ENCODE measurements around the gene LDLRAD3.

The LDLRAD3 gene

DNA sequence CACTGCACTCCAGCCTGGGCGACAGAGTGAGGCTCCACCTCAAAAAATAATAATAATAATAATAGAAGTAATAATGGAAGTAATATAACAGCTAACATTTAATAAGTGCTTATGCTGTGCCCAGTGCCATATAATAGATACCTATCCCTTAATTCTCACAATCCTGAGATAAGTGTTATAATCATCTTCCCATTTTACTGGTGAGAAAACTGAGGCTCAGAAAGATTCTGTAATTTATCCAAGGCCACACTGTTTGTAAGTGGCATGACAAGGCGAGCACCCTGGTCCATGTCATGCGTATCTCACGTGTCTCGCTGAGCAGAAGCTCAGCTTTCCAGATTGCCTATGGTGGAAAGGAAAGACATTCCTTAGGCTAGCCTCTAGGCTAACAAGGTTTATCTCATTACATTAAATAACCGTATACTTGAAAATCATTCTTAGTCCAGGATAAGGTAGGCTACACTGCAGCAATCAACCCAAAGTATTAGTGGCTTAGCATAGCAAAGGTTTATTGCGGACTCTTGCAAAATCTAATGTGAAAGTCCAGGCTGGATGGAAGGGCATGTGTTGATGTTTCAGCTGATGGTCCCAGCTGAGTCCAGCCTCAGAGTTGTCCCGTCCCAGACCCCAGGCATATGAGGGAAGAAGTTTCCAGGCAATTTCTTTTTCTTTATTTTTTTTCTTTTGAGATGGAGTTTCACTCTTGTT is 15.0 kb upstream of the LDLRAD3 start:
- DNase-seq = no peak

DNA sequence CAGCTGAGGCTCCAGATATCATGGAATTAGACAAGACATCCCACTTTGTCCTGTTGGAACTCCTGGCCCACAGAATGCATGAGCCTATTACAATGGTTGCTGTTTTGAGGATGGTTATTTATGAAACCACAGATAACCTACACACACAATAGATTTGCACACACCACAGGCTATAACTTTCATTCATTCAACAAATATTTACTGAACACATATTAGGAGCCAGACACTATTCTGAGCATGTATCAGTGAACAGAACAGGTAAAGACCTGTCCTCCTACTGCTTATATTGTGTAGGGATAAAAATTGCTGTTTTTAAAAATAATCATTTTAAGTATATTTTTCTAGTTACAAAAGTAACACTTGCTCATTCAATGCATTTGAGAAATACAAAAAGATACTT is 13.4 kb upstream of the LDLRAD3 start:
- DNase-seq = no peak

DNA sequence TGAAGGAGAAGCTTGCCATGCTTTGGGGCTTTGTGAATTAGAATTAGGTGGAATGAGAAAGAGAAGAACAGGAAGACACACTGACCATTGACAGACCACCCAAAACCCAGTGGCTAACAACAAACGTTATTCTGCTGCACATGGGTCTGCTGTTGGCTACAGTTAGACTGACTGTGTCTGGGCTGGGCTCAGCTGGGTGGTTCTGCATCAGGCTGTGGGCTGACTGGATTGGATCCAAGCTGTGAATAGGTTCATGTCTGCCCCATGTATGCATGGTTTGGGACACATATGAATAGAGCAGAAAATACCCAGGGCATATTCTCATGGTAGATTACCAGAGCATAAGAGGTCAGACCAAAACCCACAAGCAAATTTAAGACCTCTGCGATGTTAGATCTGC is 11.7 kb upstream of the LDLRAD3 start:
- DNase-seq = no peak

DNA sequence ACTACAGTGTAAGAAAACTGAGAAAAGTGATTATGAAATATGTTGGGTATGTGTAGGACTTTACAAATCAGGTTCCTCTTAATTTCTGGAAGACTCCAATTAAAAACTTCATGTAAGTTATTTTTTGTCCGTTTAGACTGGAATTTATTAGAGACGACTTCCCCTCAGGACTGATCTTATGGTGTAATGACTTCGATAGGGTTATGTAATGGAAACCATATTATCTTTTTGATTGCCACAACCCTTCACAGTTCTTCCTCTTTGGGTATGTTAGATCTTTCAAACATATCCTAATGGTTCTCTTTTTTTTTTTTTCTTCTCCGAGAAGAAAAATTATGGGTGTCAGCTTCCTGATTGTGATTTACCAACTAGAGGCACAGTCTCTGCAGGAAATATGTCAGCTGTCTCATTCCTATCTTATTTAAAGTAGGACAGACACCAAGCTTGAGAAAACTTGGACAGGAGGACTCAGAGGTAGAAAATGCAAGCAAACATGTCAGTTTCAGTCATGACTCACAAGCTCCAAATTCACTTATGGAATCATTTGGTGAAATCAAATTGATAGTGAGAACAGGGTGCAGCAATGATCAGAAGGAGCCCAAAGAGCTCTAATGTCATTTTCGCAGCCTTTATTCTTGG is 11.1 kb upstream of the LDLRAD3 start:
- DNase-seq = no peak

DNA sequence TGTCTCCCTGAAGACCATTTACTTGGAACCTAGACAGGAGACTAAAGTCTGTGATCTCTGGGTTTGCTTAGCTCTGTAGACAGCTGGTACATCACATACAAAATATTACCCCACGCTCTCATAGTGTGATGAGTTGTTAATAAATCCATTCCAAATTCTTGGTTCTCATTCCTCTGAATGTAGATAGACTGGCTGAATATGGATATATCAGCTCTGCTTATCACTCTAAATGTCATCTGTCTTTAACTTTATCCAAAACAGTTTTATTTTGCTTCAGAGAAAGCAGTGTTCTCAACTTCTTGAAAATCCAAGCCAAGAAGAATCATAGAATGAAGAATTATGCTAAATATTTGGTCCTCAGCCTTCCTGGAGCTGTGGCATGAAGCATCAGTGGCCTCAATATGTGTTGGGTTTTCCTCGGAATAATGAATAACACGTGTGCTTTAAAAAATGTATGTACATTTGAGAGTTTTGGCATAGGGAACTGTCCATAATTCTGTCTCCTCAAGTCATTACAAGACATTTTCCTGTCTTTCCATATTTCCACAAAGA is 10.5 kb upstream of the LDLRAD3 start:
- no peak for DNase-seq

DNA sequence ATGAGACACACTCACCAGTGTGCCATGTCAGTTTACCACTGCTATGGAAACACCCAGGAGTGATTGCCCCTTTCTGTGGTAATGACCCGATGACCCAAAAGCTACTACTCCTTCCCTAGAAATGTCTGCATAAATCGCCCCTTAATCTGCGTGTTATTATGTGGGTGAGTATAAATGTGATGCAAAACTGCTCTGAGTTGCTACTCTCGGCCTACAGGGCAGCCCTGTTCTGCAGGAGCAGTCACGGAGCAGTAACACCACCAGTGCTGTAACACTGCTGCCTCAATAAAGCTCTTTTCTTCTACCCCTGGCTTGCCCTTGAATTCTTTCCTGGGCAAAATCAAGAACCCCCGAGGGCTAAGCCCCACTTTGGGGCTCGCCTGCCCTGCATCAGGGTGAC is 9.6 kb upstream of the LDLRAD3 start:
- no peak for DNase-seq

DNA sequence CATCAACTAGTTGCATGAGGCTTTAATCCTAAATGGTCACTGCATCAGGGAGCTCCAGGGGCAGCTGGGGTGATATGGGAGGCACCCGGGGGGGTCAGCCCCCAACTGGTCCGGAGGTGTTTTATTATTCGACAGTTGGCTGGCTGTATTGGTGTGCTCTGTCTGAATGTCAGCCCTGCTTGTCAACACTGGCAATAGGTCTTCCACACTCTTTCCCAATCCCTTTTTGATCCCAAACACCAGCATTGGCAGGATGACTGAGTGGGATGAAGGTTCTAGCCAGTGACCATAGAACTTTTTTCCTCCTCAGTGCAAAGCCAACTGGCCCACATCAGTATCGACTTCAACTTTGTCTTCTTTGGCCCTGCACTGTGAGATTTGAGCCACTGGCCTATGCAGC is 8.9 kb upstream of the LDLRAD3 start:
- no peak for DNase-seq

DNA sequence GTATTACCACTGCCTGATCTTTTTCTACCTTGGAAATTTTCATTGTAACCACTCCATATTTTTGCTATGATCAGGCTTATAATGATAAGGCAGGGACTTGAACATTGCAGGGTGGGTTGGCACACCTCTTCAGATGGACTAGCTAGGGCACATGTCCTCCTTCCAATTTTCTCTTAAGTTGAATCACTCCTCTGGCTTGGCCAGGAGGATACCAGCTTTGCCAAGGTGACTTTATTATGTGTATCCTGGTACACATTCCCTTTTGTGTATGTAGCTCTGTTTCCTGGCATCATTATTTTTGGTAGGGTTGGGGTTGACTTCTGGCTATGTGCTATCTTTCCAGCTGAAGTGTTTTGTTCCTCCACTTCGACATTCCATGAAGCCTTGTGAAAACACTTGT is 8.5 kb upstream of the LDLRAD3 start:
- no peak for DNase-seq

DNA sequence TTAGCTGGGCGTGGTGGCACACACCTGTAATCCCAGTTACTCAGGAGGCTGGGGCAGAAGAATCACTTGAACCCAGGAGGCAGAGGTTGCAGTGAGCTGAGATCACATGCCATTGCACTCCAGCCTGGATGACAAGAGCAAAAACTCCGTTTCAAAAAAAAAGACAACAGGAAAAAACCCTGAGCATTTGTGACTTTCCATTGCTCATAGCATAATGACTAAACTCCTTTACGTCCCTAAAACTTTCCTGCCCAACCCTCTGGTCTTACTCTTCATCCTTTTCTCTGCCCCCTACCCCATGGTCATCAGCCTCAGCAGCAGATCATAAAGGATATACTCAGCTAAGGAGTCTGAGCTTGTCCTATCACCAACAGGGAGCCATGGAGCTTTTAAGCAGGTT is 6.8 kb upstream of the LDLRAD3 start:
- no peak for DNase-seq

DNA sequence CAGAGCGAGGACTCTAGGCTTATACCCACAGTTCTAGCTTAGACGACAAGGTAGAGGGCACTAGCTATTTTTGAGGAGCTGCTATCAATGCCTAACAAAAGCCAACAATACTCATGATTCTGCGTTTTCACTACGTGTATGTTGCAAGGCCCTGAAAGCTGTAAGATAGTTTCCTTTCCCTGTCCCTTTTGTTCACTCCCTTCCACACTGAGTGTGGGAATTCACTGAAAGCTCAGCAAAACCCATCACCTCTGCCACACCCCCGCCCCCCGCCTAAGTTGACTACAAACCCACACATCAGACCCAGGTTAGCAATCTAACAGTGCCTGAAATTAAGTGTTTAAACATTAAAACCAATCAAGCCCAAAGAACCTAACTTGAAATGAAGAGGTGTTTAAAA is 6.2 kb upstream of the LDLRAD3 start:
- DNase-seq = no peak

DNA sequence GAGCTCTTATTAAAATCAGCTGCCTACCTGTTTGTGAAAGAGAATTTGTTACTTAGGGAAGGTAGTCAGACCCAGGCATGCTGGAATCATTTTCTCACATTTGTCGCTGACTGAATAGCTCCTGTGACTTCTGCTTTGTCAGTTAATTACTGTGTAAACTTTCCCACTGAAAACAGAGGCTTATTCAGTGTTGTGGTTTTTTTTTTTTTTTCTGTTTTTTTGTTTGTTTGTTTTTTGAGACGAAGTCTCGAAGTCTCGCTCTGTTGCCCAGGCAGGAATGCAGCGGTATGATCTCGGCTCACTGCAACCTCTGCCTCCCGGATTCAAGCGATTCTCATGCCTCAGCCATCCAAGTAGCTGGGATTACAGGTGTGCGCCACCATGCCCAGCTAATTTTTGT is 5.6 kb upstream of the LDLRAD3 start:
- no peak for DNase-seq

DNA sequence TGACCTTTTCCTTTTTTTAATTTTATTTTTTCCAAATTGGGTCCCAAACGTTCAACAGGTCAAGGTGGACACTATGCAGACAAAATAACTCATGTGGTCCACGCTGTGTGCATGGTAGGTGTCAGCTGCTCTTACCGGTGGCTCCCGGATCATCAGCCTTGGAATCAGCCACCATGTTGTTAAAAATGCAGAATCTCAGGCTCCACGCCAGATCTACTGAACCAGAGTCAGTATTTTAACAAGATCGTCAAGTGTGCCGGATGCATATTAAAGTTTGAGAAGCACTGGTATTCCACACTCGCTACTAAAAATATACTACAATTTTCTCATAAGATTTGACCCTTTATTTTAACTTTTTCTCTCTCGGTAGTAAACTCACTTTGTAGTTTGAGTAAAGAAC is 553 bp upstream of the LDLRAD3 start:
- no peak for DNase-seq

DNA sequence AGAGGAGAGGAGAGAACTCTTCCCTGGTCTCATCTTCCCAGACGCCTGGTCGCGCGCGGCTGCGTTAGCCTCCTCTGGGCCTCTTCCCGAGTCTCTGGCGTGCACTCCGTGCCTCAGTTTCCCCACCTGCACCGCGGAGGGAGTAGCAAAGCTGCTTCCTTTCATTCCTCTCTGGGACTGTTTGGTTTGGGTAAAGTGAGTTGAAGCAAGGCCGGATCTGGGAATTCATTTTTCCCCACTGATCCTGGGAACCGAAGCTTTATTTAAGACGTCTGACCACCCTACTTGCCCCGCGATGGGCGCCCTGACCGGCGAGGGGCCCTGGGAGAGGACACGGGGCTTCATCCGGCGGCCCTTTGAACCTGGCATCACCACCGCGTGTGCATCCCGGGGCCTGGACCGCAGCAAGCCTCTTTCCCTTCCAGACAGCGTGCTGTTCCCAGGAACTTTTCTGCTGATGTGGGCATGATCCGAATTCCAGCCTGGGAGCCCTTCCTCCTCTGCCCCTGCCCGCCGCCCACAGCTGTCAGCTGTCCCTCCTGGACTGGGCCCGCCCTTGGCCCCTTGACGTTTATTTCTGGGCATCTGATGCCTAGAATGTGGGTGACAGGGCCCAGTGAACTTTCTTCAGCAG is 758 bp downstream of the LDLRAD3 start:
- no peak for DNase-seq

DNA sequence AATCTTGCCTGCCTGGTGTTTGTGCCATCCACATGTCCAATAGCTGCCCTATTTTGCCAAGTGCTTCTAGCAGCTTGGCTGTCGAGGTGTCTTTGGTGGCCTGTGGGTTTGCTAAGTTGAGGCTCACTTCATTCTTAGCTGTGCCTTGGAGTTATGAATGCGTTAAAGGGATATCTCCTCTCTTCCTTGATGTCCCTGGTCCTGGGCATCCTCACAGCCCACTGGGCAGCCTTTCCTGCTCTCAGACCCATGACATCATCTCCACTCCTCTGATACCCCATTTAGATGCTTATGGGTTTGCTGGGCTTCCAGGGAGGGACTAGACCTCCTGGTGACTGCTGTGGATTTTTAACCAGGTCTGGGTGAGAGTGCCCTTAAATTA is 1.3 kb downstream of the LDLRAD3 start:
- DNase-seq = no peak

DNA sequence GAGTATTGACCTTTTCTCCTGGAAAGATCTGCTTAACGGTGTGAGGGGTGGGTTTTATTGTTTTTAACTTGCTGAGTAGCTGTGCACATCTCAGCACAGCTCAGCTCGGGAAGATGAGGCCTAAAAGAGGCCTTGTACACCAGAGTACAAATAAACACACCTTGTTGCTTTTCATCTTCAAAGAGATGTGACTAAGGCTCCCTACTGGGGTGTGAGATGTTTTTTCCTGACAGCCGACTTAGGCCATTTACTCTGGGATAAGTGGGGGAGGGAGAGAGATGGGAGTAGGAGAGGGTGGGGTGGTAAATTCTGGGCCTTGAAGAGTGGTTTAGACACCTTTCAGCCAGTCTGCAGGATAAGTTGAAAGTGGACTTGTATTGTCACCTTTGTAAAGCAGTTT is 2.9 kb downstream of the LDLRAD3 start:
- DNase-seq = no peak

DNA sequence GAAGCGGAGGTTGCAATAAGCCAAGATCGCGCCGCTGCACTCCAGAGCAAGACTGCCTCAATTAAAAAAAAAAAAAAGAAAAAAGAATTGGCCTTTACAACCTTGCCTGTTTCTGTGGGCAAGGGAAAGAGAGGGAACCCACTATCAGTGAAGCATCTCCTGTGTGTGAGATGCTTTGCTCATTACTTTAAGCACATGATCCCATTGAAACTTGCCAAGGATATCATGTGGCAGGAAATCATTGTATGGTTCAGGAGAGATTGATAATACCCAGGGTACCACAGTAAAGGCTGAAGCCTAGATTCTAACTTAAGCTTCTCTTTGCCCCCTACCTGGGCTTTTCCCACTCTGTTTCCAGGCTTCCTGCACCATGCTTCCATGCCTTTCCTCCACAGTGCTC is 3.6 kb downstream of the LDLRAD3 start:
- no peak for DNase-seq

DNA sequence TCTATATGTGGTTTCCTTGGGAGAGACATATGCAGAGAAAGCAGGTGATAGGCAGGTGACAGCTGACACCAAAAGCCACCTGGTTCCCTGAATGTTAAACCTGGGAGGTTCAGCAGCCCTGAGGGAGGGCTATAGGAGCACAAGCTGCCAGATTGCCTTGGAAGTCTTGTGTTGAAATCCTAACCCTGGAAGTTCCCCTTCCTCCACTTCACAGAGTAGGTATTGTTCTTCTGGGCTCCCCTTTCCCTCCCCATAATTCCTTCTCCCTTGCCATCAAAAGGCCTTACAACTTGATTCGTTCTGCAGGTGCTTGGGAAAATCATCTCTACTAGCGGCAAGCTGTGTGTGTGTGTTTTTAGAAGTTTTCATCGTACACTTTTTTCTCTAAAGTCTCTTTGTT is 5.4 kb downstream of the LDLRAD3 start:
- no peak for DNase-seq

DNA sequence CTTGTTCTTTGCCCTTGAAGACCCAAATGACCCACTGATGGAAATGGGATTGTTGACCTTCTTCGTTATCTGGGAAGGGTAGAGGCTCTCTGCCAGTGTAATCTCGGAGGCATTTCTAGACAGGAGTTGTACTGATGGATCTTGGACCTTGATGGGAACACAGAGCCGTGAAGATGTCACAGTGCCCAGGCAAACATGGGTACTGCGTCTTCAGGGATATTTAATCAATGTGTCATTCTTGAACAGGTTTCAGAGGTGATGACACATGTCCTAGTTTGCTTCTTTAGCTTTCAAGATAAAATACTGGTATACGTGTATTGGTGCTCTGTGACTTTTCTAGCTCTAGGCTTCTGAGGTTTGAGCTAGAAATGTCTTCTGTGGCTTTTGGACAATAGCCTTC is 6.2 kb downstream of the LDLRAD3 start:
- no peak for DNase-seq

DNA sequence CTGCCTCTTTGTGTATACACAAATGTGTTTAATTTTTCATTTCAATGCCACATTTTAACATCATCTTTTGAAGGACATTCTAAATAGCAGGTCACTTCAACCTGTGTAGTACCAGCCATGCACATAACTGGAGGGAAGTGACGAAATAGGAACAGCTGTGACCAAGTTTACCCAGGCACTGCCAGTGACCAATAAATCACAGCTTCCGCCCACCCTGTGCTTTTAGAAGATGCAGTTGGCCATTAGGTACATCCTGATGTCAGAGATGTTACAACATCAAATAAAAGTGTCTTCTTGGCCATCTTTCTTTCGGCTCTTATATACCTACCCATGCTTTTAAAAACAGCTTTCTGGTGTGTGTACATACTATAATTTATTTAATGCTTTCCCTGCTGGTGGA is 7.8 kb downstream of the LDLRAD3 start:
- peak; percentile 39 for DNase-seq

DNA sequence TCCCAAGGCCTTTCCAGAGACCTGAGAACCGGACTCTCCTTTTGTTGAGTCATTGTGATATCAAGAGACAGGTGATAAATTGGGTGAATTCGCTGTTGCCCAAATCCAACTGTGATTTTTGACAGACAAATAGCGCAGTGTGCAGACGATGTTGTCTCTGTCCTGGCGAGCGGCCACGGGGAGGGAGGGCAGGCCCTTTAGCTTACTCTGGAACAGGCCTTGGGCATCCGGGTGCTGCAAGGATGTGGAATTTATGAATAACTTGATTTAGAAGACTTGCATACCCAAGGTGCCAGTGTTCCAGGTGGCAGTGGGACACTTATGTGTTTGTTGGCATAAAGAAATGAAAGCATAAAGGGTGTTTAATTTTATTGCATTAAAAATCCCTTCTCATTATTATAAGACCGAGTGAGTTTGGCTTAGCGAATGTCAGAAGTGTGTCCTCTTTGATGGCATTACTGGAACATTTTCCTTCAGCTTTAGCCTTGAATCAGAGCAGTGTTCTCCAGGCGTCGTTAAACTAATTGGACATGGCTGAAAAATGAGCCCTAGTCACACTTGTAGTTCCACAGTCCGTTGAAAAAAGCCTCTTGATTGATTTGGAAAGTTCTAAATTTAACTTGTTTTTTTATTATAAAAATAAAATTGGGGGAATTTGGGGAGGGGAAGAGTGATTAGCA is 9.4 kb downstream of the LDLRAD3 start:
- no peak for DNase-seq

DNA sequence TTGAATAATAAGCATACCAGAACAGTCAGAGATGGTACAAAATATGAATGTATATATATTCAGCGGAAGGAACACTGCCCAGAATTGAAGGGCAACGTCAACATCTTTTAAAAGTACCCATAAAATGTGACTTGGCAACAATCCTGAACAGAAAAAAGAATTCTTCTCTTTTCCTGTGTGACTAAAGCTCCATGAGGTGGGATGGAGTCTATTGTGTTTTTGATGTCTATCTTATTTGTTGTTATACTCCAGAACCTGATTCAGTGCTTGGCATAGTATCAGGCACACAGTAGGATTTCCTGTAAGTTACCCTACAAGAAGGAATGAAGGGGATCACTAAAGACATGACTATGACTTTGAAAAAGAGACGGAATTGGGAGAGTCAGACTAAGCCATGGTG is 10.3 kb downstream of the LDLRAD3 start:
- no peak for DNase-seq

DNA sequence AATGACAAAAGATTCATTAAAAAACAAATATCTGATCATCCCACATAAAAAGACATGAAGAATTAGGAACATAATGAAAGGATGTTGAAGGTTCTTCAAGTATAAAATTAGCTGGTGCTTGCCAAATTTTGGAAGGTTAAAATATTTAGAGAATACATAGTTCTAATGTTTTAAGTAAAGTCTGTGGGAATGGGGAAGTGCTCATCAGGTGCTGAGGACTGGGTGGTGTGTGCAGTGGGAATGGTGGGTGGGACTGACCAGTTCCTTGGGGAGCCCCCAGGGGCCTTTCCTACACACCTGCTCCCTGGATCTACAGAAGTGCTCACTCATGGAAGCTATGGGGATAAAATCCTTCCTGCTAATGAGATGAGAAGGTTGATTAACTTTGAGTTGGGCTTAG is 11.8 kb downstream of the LDLRAD3 start:
- no peak for DNase-seq

DNA sequence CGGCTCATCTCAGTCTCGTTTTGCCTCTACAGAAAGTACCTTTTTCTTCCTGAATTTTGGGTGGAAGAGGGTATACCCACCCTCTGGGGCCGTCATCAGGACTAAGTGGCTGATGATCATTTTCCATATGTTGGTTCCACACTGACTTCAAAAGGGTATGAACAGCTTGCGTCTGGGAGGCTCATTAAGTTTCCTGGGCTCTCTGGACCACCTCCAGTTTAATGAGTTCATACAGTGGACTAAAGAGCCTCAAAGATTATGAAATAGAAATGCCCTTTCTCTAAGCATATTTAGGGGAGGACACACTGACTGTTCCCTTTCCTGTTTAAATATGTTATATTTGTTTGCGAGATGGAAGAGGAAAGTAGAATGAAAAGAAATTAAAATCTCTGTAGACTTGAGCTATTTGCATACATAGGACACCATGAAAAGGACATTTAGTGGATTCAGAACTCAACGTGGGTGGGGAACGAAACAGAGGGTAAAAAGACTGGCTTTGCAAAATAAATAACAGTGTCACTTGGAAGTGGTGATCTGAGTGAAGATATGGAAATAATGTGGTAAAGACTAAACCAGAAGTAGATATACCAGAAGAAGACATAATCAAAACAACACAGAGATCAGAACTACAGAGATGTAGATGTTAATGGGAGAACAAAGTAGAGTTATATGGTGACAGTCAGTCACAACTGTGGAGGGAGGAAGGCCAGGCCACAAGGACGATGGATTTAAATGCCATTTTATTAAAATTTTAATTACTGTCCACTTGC is 18.7 kb downstream of the LDLRAD3 start:
- DNase-seq = no peak

Data from DMS153 (cell line).